H9 (cell line): ENCODE measurements around the gene PPFIA4. TPM values are rescaled to one million over a fixed set of nuclear protein-coding genes. Genes with fewer than 3 reads are reported as not detected.

Source experiments
- DNase-seq: peaks from one replicate; pipeline ENCODE4 v3.0.0-alpha.2; 2017
- H2AFZ ChIP-seq: one replicate; pipeline ENCODE4 v1.6.1; 2013; ENCODE audit warnings: mild to moderate bottlenecking, low read length, control low read depth, moderate library complexity
- H2AK5ac ChIP-seq: 2 replicates; pipeline ENCODE4 v1.6.1; 2013; ENCODE audit warnings: low read length, control low read depth, mixed read lengths; ENCODE audit not compliant: insufficient read length
- H2BK120ac ChIP-seq: one replicate; pipeline ENCODE4 v1.6.1; 2013; ENCODE audit warnings: low read depth, mild to moderate bottlenecking, low read length, control low read depth, inconsistent platforms; ENCODE audit not compliant: poor library complexity, severe bottlenecking
- H2BK12ac ChIP-seq: 2 replicates; pipeline ENCODE4 v1.6.1; 2013; ENCODE audit warnings: low read length, control low read depth, mixed read lengths, low read depth; ENCODE audit not compliant: insufficient read length
- H2BK15ac ChIP-seq: 2 replicates; pipeline ENCODE4 v1.6.1; 2013; ENCODE audit warnings: low read depth, low read length, control low read depth
- H2BK20ac ChIP-seq: one replicate; pipeline ENCODE4 v1.6.1; 2013; ENCODE audit warnings: low read depth, mild to moderate bottlenecking, low read length, control low read depth, inconsistent platforms; ENCODE audit not compliant: poor library complexity, severe bottlenecking
- H2BK5ac ChIP-seq: 2 replicates; pipeline ENCODE4 v1.6.1; 2013; ENCODE audit warnings: low read length, control low read depth, mixed read lengths; ENCODE audit not compliant: insufficient read length
- H3K14ac ChIP-seq: 2 replicates; pipeline ENCODE4 v1.6.1; 2013; ENCODE audit warnings: low read length, control low read depth; ENCODE audit not compliant: insufficient read depth
- H3K18ac ChIP-seq: 2 replicates; pipeline ENCODE4 v1.6.1; 2013; ENCODE audit warnings: low read depth, mild to moderate bottlenecking, mixed read lengths, low read length, control low read depth; ENCODE audit not compliant: insufficient read length
- H3K23ac ChIP-seq: 2 replicates; pipeline ENCODE4 v1.6.1; 2013; ENCODE audit warnings: low read length, control low read depth, mixed read lengths, low read depth; ENCODE audit not compliant: insufficient read length
- H3K23me2 ChIP-seq: 2 replicates; pipeline ENCODE4 v1.6.1; 2013; ENCODE audit warnings: low read depth, mild to moderate bottlenecking, mixed read lengths, low read length, control low read depth; ENCODE audit not compliant: insufficient read length, poor library complexity, severe bottlenecking
- H3K27ac ChIP-seq: 2 replicates; pipeline ENCODE4 v1.5.1; 2013; ENCODE audit warnings: low read length, control low read depth, mixed read lengths, low read depth; ENCODE audit not compliant: insufficient read length
- H3K27me3 ChIP-seq: 2 replicates; pipeline ENCODE4 v1.6.1; 2013; ENCODE audit warnings: low read length, control low read depth, inconsistent platforms; ENCODE audit not compliant: insufficient read depth
- H3K4ac ChIP-seq: 2 replicates; pipeline ENCODE4 v1.6.1; 2013; ENCODE audit warnings: low read depth, mild to moderate bottlenecking, control low read depth, inconsistent platforms, low read length, moderate library complexity
- H3K4me1 ChIP-seq: 2 replicates; pipeline ENCODE4 v1.6.1; 2013; ENCODE audit warnings: low read length, control low read depth, inconsistent platforms; ENCODE audit not compliant: insufficient read depth
- H3K4me2 ChIP-seq: 2 replicates; pipeline ENCODE4 v1.6.1; 2013; ENCODE audit warnings: low read length, control low read depth, mixed read lengths; ENCODE audit not compliant: insufficient read length, insufficient read depth
- H3K56ac ChIP-seq: 2 replicates; pipeline ENCODE4 v1.6.1; 2013; ENCODE audit warnings: low read depth, mild to moderate bottlenecking, mixed read lengths, low read length, control low read depth; ENCODE audit not compliant: insufficient read length
- H3K79me1 ChIP-seq: 2 replicates; pipeline ENCODE4 v1.6.1; 2013; ENCODE audit warnings: low read depth, mild to moderate bottlenecking, moderate library complexity, low read length, control low read depth, inconsistent platforms; ENCODE audit not compliant: insufficient read depth, poor library complexity, severe bottlenecking
- H3K79me2 ChIP-seq: 2 replicates; pipeline ENCODE4 v1.6.1; 2013; ENCODE audit warnings: low read length, control low read depth, inconsistent platforms; ENCODE audit not compliant: insufficient read depth
- H3K9ac ChIP-seq: 2 replicates; pipeline ENCODE4 v1.6.1; 2013; ENCODE audit warnings: low read length, control low read depth, mixed read lengths; ENCODE audit not compliant: insufficient read length; ENCODE audit errors: extremely low read depth
- H3K9me3 ChIP-seq: one replicate; pipeline ENCODE4 v1.6.1; 2013; ENCODE audit warnings: low read depth, low read length, inconsistent platforms; ENCODE audit not compliant: control insufficient read depth
- H3T11ph ChIP-seq: one replicate; pipeline ENCODE4 v1.6.1; 2013; ENCODE audit warnings: mild to moderate bottlenecking, low read length, control low read depth, inconsistent platforms
- H4K20me1 ChIP-seq: one replicate; pipeline ENCODE4 v1.6.1; 2013; ENCODE audit not compliant: control insufficient read depth, insufficient read length, insufficient read depth
- H4K5ac ChIP-seq: 2 replicates; pipeline ENCODE4 v1.6.1; 2013; ENCODE audit warnings: low read depth, mild to moderate bottlenecking, mixed read lengths, low read length, control low read depth; ENCODE audit not compliant: insufficient read length
- H4K8ac ChIP-seq: replicated peaks from 2 replicates; pipeline ENCODE4 v1.6.1; 2013; ENCODE audit warnings: low read length, control low read depth, mixed read lengths, low read depth; ENCODE audit not compliant: insufficient read length
- H4K91ac ChIP-seq: 2 replicates; pipeline ENCODE4 v1.6.1; 2013; ENCODE audit warnings: low read depth, mild to moderate bottlenecking, moderate library complexity, mixed read lengths, low read length, control low read depth; ENCODE audit not compliant: insufficient read length
- H3K27ac Mint-ChIP-seq, 3 experiments: 2 replicates in 2 of 3; 3 replicates in 1 of 3; pipeline ENCODE4 v1.8.0; 2020 to 2021; ENCODE audit warnings: mixed read lengths in 3 of 3, mild to moderate bottlenecking in 1 of 3, moderate library complexity in 1 of 3
- H3K27me3 Mint-ChIP-seq: 2 replicates; pipeline ENCODE4 v1.8.0; 2021; ENCODE audit warnings: low read depth, mild to moderate bottlenecking, moderate library complexity, mixed read lengths
- H3K36me3 Mint-ChIP-seq, 3 experiments: 2 replicates in 2 of 3; 3 replicates in 1 of 3; pipeline ENCODE4 v1.8.0; 2020 to 2021; ENCODE audit warnings: low read depth in 3 of 3, mixed read lengths in 3 of 3; ENCODE audit not compliant: insufficient read depth in 1 of 3
- H3K4me1 Mint-ChIP-seq, 2 experiments: 2 replicates each; pipeline ENCODE4 v1.8.0; 2020; ENCODE audit warnings: mixed read lengths in 2 of 2
- H3K4me3 Mint-ChIP-seq, 2 experiments: 2 replicates in 1 of 2; 3 replicates in 1 of 2; pipeline ENCODE4 v1.8.0; 2020 to 2021; ENCODE audit warnings: mild to moderate bottlenecking in 2 of 2, mixed read lengths in 2 of 2, moderate library complexity in 1 of 2
- H3K9me3 Mint-ChIP-seq, 2 experiments: 2 replicates in 1 of 2; 3 replicates in 1 of 2; pipeline ENCODE4 v1.8.0; 2020; ENCODE audit warnings: mild to moderate bottlenecking in 2 of 2, mixed read lengths in 2 of 2, moderate library complexity in 1 of 2
- CTCF ChIP-seq: fragments of 200-600 bp; sonication (generic); conservative IDR thresholded peaks from 3 replicates; pipeline ENCODE4 v1.8.0; 2021; ENCODE audit warnings: antibody characterized with exemption, mild to moderate bottlenecking
- WGBS: extraction: QIAGEN DNeasy Blood & Tissue Kit; methylation state at CpG from one replicate; pipeline ENCODE4 v1.1.7; 2013; ENCODE audit warnings: missing lambda C conversion rate, low lambda C conversion rate, mixed read lengths; ENCODE audit not compliant: insufficient read length; ENCODE audit errors: extremely low coverage; 5-methylcytosine and 5-hydroxymethylcytosine counted together
- total RNA-seq: library from RNA; stranded (reverse); gene quantifications from 2 replicates; pipeline ENCODE4 v1.2.1, GENCODE V29; 2021

Gene PPFIA4
- total RNA-seq, 1 experiment from 2014 or later = 3.9 TPM

- Histone ChIP-seq H2BK20ac (no peak overlapping the region), H3K27me3 (peaks cover 12% of the 10 kb centered on the region; the same call in 1 of the 2 replicates), H3K4me2 (no peak overlapping the region), H3K4me1 (no peaks in the 10 kb centered on the region), H3K9me3 (no peaks in the 10 kb centered on the region), H3K23ac (no peak overlapping the region), H2BK15ac (no peak overlapping the region), H2AK5ac (no peak overlapping the region), H2BK12ac (no peak overlapping the region), H4K91ac (no peak overlapping the region), H3T11ph (no peak overlapping the region), H3K18ac (no peak overlapping the region), H3K14ac (no peak overlapping the region; the same call in 1 of the 2 replicates), H3K79me1 (no peaks in the 10 kb centered on the region), H3K9ac (no peak overlapping the region), H2BK120ac (no peak overlapping the region), H3K56ac (no peak overlapping the region), H3K23me2 (peaks cover 7% of the 10 kb centered on the region), H3K4ac (no peak overlapping the region), H4K20me1 (peaks cover 2% of the 10 kb centered on the region), H3K79me2 (no peaks in the 10 kb centered on the region), H2BK5ac (no peak overlapping the region), H3K27ac (no peak overlapping the region), H4K8ac (no peak overlapping the region), H2AFZ (no peak overlapping the region), H4K5ac (no peak overlapping the region)
- no peak for TF ChIP-seq CTCF
- no CpG with 5 or more reads among the region's 13 CpGs for WGBS
- Mint-ChIP-seq H3K27me3 (peaks cover 38% of the 10 kb centered on the region), H3K9me3 (peaks cover 0 to 8% of the 10 kb centered on the region in 2 experiments; a peak in 1 of 5 replicates), H3K4me3 (no peak overlapping the region), H3K27ac (no peak overlapping the region), H3K36me3 (peaks cover 12 to 22% (median 20%) of the 10 kb centered on the region in 3 experiments), H3K4me1 (peaks cover 18% of the 10 kb centered on the region in 2 experiments)
- DNase-seq = peak; percentile 21
Observed at GRCh38 chr1:203028784-203029553, 2.7 kb downstream of the PPFIA4 start.
